GM23248 (cell line): ENCODE measurements around the gene KCNMA1.

ENCODE experiments used
- EZH2 ChIP-seq: fragments of 200-600 bp; sonication (generic); IDR thresholded peaks from 2 replicates; pipeline ENCODE4 v1.6.1; 2018; ENCODE audit warnings: antibody characterized with exemption, mild to moderate bottlenecking; ENCODE audit not compliant: insufficient read depth, poor library complexity, severe bottlenecking
- EZH2phosphoT487 ChIP-seq: fragments of 200-600 bp; sonication (generic); IDR thresholded peaks from 2 replicates; pipeline ENCODE4 v1.6.1; 2018; ENCODE audit warnings: antibody characterized with exemption, moderate library complexity, mild to moderate bottlenecking, low read depth; ENCODE audit not compliant: insufficient read depth

- TF ChIP-seq EZH2 (no peak), EZH2phosphoT487 (no peak)
These were observed 354.3 kb downstream of the KCNMA1 start for GRCh38 chr10:77283326-77283725.
